GM19240 (cell line): Measurements from ENCODE around the gene NEGR1.
"Not testable (repeated sequence)": the region's sequence is repeated elsewhere in the genome, so short reads cannot be mapped to it uniquely, and the experiment has no call there.

ENCODE experiments used
- DNase-seq: peaks from one replicate; pipeline ENCODE4 v3.0.0; 2011; ENCODE audit warnings: low spot score; ENCODE audit not compliant: insufficient read length

The NEGR1 gene

GRCh38 chr1:72282271-72283021 lies at the start of gene NEGR1:
Gene NEGR1, minus strand, starts transcription at chr1:72282539.
- DNase-seq: no peak

GRCh38 chr1:72326494-72326893 lies 44.2 kb upstream of the NEGR1 start:
- no peak for DNase-seq

GRCh38 chr1:72324451-72324850 lies 42.1 kb upstream of the NEGR1 start:
- DNase-seq: no peak

GRCh38 chr1:72322910-72323309 lies 40.6 kb upstream of the NEGR1 start:
- DNase-seq: no peak

- no peak for DNase-seq
Measured at GRCh38 chr1:72296501-72296900, 14.2 kb upstream of the NEGR1 start.

- DNase-seq: no peak
Measured at GRCh38 chr1:72288886-72289285, 6.5 kb upstream of the NEGR1 start.

GRCh38 chr1:72286401-72286800 lies 4.1 kb upstream of the NEGR1 start:
- no peak for DNase-seq

GRCh38 chr1:72285074-72285425 lies 2.7 kb upstream of the NEGR1 start:
- no peak for DNase-seq

GRCh38 chr1:72284348-72285073 lies 2.2 kb upstream of the NEGR1 start:
- DNase-seq: no peak

GRCh38 chr1:72284084-72284347 lies 1.7 kb upstream of the NEGR1 start:
- no peak for DNase-seq

GRCh38 chr1:72283307-72284083 lies 1.2 kb upstream of the NEGR1 start:
- DNase-seq: no peak

GRCh38 chr1:72283022-72283306 lies 625 bp upstream of the NEGR1 start:
- no peak for DNase-seq

- no peak for DNase-seq
Measured at GRCh38 chr1:72281637-72282270, 585 bp downstream of the NEGR1 start.

- no peak for DNase-seq
Measured at GRCh38 chr1:72281144-72281543, 1.2 kb downstream of the NEGR1 start.

- DNase-seq: no peak
Measured at GRCh38 chr1:72280711-72281110, 1.6 kb downstream of the NEGR1 start.

GRCh38 chr1:72280131-72280530 lies 2.2 kb downstream of the NEGR1 start:
- no peak for DNase-seq

- DNase-seq: no peak
Measured at GRCh38 chr1:72278461-72278860, 3.9 kb downstream of the NEGR1 start.

- DNase-seq: no peak
Measured at GRCh38 chr1:72271555-72272085, 10.7 kb downstream of the NEGR1 start.

GRCh38 chr1:72262735-72263134 lies 19.6 kb downstream of the NEGR1 start:
- DNase-seq: no peak

- DNase-seq: no peak
Measured at GRCh38 chr1:72253132-72253531, 29.2 kb downstream of the NEGR1 start.

GRCh38 chr1:72241397-72241796 lies 40.9 kb downstream of the NEGR1 start:
- DNase-seq: no peak

- not testable (repeated sequence) for DNase-seq
Measured at GRCh38 chr1:72235931-72236330, 46.4 kb downstream of the NEGR1 start.
